T-helper 9 cell (primary cell): ENCODE results near the gene MOGAT1.

Experiments
- DNase-seq: peaks from one replicate; pipeline ENCODE4 v3.0.0-alpha.2; 2020
- total RNA-seq, 2 donors: gene quantifications; one replicate each; lab custom pipeline; 2026; lab: John Stamatoyannopoulos, UW

MOGAT1 gene
- 0 reads per million in 2 donors for total RNA-seq

GRCh38 chr2:222671259-222672067 lies at the start of gene MOGAT1:
TSS of gene MOGAT1 (plus strand) at chr2:222671658. CDS start at chr2:222671786, 128 bp downstream.
- no peak for DNase-seq

DNA sequence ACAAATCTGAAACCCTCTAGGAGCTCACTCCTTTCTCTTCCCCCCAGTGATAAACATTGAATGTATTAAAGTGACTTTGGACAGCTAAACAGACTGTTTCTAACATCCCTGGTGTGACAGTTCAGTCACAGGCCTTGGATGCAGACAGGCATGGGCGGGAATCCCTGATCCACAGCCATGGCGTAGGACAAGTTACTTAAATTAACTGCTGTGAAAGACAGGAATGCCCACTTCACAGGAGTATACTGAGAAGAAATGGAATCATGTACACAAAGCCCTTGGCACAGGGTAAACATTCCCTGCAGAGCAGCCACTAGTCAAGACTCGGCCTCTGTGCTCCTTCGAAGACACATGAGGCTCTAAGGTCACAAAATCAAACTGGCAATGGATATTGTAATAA lies 49.6 kb upstream of the MOGAT1 start:
- DNase-seq = no peak

DNA sequence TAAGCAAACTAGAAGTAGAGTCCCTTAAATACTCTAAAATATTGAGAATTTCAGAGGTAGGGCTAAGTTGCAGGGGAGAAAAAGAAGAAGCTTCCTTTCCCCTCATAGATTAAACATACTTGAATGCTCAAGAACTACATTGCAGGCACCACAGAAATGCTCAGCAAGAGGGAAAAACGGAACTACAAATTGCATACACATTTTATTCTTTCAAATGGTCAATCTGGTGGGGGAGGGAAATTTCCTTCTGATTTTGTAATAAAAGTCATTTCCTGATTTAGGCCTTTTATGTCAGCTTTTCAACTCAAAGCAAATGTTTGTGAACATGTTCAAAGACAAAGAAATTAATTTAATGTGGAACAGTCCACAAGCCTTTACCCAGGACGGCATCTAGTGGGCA lies 48.5 kb upstream of the MOGAT1 start:
- no peak for DNase-seq

DNA sequence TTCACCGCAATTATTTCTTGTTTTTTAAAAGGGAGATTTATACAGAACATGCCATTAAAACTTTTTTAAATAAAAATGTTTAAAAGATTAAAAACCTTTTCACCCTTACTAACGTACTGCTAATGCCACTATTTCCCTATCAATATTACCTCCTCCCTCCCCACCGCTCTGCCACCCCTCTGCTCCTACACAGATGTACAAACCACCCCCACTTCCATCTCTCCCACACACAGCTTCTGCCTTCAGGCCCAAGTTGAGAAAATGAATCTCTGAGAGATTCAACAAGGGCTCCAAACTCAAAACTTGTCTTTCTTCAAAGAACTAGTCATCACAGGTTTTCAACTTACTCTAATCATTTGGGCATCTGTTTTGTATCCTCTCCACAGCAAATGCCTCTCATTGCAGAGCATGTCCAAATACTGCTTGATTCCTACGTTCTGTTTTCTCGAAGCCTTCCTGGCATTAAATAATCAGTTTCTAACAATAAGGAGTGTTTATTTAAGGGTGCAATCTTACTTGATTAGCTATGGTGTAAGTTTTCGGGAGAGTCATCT lies 47.6 kb upstream of the MOGAT1 start:
- no peak for DNase-seq

GRCh38 chr2:222627764-222628163 lies 43.7 kb upstream of the MOGAT1 start:
- no peak for DNase-seq

- no peak for DNase-seq
Measured at GRCh38 chr2:222635295-222635694, 36.2 kb upstream of the MOGAT1 start.

DNA sequence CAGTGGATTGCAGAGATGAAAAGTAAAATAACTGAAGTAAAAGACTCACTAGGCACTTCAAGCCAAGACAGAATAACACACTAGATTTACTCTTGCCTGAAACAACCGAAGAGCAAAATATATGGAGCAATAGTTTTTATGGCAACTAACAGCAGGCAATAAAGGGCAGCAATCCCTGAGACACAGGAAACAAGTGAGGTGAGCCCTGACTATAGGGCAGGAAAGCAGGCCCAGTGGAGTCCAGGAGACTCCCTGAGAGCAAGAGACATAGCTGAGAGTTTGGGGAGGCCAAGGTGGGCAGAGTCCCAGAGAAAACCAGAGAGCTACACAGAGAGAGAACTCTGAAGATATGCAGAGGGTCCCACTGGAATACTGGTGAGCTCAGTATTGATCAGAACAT lies 34.4 kb upstream of the MOGAT1 start:
- no peak for DNase-seq

GRCh38 chr2:222641336-222641735 lies 30.1 kb upstream of the MOGAT1 start:
- DNase-seq = no peak

DNA sequence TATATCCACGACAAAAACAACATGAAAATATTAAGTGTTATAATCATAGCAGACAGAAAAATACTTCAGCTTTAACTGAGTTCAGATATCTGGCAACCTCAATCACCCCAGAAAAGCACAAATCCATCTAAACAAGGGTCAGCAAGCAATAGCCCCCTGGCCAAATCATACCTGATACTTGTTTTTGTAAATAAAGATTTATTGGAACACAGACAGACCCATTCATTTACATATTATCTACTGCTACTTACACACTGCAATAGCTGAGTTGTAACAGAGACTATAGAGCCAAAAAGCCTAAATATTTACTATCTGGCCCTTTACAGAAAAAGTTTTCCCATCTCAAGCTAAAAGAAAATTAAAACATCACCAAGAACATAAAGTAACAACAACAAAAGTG lies 28.3 kb upstream of the MOGAT1 start:
- DNase-seq = no peak

DNA sequence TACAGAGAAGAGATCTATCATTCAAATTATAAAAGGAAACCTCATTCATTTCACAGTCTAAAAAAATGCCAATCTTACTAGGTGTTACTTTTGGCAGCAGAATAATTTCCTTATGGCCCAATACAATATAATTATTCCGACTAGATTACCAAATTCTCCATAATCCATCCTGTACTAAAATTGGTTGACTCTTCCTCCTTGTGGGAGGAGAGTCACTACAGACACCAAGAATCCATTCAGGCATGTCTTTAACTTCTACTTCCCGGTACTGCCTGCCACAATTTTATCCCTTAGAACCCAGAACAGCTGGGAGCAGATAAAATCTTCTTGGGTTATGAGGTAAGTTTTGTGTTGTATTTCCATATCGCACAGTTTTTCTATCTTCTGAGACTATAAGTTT lies 25.4 kb upstream of the MOGAT1 start:
- DNase-seq = no peak

DNA sequence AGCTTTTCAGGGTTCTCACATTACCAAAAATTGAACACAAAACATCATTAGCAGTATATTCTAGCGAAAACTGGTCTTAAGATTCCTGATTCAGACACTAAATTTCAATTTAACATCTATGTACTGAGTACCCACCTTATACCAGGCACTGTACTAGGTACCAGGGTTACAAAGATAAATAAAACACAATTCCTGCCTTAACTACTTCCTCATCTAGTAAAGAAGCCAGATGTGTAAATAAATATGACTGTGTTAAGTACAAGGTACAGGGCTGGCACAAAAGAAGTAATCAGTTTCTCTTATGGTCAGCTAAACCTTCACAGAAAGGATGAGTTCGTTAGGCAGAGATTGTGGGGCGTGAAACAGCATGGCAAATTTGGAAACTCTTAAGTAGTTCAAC lies 21.7 kb upstream of the MOGAT1 start:
- no peak for DNase-seq

- DNase-seq = no peak
Measured at GRCh38 chr2:222651718-222652418, 19.6 kb upstream of the MOGAT1 start.

GRCh38 chr2:222652491-222653255 lies 18.8 kb upstream of the MOGAT1 start:
- no peak for DNase-seq

- no peak for DNase-seq
Measured at GRCh38 chr2:222653280-222653679, 18.2 kb upstream of the MOGAT1 start.

- peak; percentile 86 for DNase-seq
Measured at GRCh38 chr2:222655787-222656525, 15.5 kb upstream of the MOGAT1 start, which contains the start of gene FARSB. TSS of gene FARSB (minus strand) at chr2:222656092. CDS start at chr2:222656073, 19 bp downstream.

DNA sequence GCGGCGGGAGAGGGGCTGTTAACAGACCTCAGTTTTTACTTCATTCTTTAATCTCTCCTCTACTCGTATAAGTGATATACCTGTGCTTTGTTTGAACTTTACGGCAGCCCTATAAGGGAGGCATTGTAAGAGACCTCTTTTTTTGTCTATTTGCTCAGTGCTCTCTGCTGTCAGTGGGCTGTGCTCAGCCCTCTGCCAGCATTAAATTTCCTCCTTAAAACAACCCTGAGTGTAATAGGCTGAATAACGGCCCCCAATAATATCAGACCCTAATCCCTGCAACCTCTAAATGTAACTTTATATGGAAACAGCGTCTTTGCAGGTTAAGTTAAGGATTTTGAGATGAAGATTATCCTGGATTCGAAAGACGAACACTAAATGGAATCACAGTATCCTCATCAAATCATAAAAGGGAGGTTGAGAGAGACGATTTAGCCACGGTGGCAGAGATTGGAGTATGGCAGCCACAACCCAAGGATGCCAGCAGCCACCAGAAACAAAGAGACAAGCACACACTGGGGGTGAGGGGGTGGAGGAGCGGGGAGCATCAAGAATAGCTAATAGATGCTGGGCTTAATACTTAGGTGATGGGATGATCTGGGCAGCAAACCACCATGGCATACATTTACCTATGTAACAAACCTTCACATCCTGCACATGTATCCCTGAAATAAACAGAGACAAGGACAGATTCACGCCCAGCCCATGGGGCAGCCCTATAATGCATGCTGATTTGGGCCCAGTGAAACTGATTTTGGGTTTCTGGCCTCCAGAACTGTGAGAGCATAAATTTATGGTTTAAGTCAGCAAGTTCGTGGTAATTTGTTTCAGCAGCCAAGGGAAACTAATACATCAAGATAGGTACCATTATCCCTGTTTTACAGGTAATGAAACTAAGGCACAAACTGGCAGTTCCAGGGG lies 14.7 kb upstream of the MOGAT1 start:
- DNase-seq = no peak

DNA sequence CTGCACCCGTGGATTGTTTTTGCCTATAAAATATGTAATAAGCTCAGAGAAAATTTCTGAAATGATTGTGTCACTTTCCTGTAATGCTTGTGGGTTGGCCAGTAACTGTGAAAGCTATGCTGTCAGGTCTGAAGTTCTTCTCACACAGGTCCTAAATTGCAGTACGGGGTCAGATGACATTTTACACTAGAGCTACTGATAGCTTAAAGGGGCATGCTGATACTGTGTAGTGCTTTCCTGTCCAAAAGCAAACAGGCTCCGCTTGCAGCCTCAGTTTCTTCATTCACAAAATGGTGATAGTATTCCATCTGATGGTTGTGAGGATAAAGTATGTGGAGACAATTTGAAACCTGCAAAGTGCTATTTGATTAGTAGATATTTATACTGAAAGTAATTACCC lies 8.0 kb upstream of the MOGAT1 start:
- DNase-seq = no peak

DNA sequence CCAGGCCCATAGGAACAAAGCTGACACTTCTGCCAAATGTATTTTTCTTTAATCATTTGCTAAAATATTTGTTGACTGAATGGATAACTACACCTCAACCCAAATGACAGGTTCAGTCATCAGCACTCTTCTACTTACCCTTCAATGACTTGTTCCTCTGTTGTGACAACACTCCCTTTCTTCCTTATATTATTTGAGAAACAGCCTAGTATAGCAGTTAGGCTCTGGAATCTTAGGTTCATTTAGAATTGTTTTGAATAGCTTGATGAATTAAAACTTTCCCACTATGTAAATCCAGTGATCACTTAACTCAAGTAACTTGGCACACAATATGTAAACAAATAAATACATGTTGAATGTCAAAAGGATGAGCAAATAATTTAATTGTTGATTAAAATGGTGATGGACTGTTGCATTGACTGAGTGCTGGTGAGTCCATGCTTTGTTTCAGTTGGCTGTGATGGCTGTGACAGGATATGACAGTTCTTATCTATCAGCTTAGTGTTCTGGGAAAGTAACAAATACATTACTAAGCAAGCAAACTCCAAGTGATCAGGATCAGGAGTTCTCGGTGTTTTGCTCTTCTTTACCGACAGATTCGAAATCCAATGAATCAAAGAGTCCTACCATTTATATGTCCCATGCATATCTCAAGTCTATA lies 2.8 kb upstream of the MOGAT1 start:
- no peak for DNase-seq

DNA sequence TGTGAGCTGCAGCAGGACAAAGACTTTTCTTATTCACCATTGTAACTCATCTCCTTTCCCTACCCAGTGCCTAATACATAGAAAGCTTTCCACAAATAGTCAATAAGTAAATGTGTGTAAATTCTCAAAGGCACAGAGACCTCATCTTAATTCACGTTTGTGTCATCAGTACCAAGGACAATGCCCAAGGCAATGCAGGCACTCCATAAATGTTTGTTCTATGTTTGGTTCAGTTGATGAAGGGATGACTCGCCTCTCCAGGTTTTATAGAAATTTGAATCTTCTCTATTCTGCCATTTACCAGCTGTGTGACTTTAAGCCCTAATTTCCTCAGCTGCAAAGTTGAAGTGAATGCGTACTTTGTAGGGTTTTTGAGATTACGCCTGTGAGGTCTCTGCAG lies 2.1 kb upstream of the MOGAT1 start:
- no peak for DNase-seq

DNA sequence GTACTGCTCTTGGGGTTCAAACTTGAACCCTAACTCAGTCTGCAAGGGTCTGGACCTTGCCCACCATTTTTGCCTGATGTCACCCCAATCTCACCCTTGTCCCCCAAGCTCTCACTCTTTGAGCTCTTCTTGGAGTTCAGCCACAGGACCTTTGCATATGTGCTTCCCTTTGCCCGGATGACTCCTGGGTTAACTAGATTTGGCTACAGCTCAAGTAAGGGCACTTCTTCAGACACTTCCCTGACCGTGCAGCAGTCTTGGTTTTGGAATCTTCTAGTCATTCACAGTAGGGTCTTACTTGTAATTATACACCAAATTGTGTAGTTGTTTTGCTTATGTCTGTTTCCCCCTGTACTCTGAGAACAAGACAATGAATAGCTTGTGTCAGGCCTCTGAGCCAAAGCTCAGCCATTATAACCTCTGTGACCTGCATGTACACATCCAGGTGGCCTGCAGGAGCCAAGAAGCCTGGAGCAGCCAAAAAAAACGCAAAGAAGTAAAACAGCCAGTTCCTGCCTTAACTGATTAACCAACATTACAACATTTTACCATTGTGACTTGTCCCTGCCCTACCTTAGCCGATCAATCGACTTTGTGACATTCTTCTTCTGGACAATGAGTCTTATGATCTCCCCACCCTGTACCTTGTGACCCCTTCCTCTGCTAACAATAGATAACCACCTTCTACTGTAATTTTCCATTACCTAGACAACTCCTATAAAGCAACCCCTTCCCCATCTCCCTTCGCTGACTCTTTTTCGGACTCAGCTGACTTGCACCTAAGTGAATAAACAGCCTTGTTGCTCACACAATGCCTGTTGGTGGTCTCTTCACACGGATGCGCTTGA lies 1.0 kb upstream of the MOGAT1 start:
- DNase-seq = no peak
